HG03025 (cell line): ENCODE data around the gene PRRT1B.

Source experiments
- ATAC-seq: cut with Tn5 transposase; IDR thresholded peaks from one replicate; pipeline ENCODE4 v1.9.1; 2021; ENCODE audit warnings: mild to moderate bottlenecking, moderate library complexity; ENCODE audit not compliant: unreplicated experiment, low FRiP score

The PRRT1B gene

GRCh38 chr9:131578021-131578420 lies 32.7 kb downstream of the PRRT1B start:
- no peak for ATAC-seq

GRCh38 chr9:131578731-131579504 lies 33.6 kb downstream of the PRRT1B start:
- no peak for ATAC-seq

- no peak for ATAC-seq
Observed at GRCh38 chr9:131579789-131580211, 34.5 kb downstream of the PRRT1B start.

- no peak for ATAC-seq
Observed at GRCh38 chr9:131580358-131580757, 35.0 kb downstream of the PRRT1B start.

- no peak for ATAC-seq
Observed at GRCh38 chr9:131582056-131582455, 36.7 kb downstream of the PRRT1B start.

- no peak for ATAC-seq
Observed at GRCh38 chr9:131582466-131583336, 37.4 kb downstream of the PRRT1B start.

- ATAC-seq, result no peak
Observed at GRCh38 chr9:131583337-131583645, 38.0 kb downstream of the PRRT1B start.

- no peak for ATAC-seq
Observed at GRCh38 chr9:131583836-131584555, 38.7 kb downstream of the PRRT1B start.

GRCh38 chr9:131584858-131585257 lies 39.5 kb downstream of the PRRT1B start:
- ATAC-seq, result no peak

- ATAC-seq, result no peak
Observed at GRCh38 chr9:131585375-131585774, 40.1 kb downstream of the PRRT1B start.

GRCh38 chr9:131587331-131587730 lies 42.0 kb downstream of the PRRT1B start:
- no peak for ATAC-seq

- ATAC-seq, result no peak
Observed at GRCh38 chr9:131587906-131588305, 42.6 kb downstream of the PRRT1B start.

GRCh38 chr9:131588396-131588795 lies 43.1 kb downstream of the PRRT1B start:
- no peak for ATAC-seq

- ATAC-seq, result no peak
Observed at GRCh38 chr9:131589124-131589711, 43.9 kb downstream of the PRRT1B start.

GRCh38 chr9:131589993-131590392 lies 44.7 kb downstream of the PRRT1B start:
- no peak for ATAC-seq

- ATAC-seq, result no peak
Observed at GRCh38 chr9:131590449-131590848, 45.1 kb downstream of the PRRT1B start.

GRCh38 chr9:131590907-131591844 lies 45.9 kb downstream of the PRRT1B start:
- ATAC-seq, result no peak

GRCh38 chr9:131591845-131592208 lies 46.5 kb downstream of the PRRT1B start:
- ATAC-seq, result no peak

GRCh38 chr9:131593091-131593820 lies 47.9 kb downstream of the PRRT1B start:
- no peak for ATAC-seq
